Esophagus squamous epithelium (tissue), 4 donors: ENCODE data around the gene RABGAP1L.

Experiments
- CTCF ChIP-seq, 6 experiments: fragments of 450-650 bp in 4 of 6; fragments of 200-600 bp in 2 of 6; sonication (generic) in 2 of 6; IDR thresholded peaks; one replicate each; pipeline ENCODE4 v1.5.1; 2016 to 2019; ENCODE audit warnings: antibody characterized with exemption in 6 of 6, mild to moderate bottlenecking in 4 of 6, moderate library complexity in 4 of 6
- POLR2A ChIP-seq, 4 donors: fragments of 450-650 bp; IDR thresholded peaks; one replicate each; pipeline ENCODE4 v1.6.1; 2017; ENCODE audit warnings: antibody characterized with exemption in 4 of 4, mild to moderate bottlenecking in 4 of 4, moderate library complexity in 3 of 4

- TF ChIP-seq CTCF (IDR thresholded peaks at IDR 0.05) (no peak), POLR2A (IDR thresholded peaks at IDR 0.05) (no peak)
Observed at GRCh38 chr1:174967845-174968705, 808.8 kb downstream of the RABGAP1L start.
